Fibroblast of peridontal ligament (primary cell): ENCODE measurements around the gene TBX2.

Experiments
- DNase-seq: peaks from one replicate; pipeline ENCODE4 v3.0.0-alpha.2; 2010; ENCODE audit errors: extremely low read depth

TBX2 gene

DNA sequence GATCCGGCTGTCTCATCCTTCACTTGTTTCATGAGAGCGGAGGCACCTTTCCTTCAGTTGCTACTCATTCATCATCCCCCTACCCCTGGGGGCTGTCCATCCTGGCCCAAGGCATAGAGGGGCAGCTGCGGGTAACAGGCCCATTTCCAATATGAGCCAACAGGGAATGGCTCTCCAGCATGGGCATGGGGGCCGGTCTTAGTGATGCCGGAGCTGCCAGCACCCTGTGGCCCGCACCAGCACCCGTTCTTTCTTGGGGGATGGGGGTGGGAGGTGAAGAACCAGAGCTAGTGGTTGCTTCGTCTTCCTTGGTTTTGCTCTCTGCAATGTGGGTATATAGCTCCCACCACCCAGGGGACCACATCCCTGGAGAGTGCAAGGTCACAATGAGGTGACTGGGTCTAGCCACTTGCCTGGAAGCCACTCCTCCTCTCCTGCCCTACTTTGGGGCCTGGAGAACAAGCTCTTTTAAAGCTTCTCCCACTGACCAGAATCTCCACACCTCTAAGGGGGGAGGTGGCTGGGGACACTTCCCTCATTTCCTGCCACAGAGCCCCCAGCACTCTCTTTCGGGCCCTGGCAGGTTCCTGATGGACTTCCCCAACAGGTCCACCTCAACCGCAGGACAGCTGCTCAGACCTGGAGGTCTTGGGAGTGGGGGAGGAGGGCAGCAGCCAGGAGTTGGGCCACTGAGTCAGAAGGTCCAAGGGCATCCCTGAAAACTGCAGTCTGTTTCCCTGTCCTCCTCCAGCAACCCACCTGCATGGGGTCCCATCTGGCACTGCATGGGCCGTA lies 11.9 kb upstream of the TBX2 start:
- DNase-seq = no peak

GRCh38 chr17:61388561-61389356 lies 10.9 kb upstream of the TBX2 start:
- no peak for DNase-seq

DNA sequence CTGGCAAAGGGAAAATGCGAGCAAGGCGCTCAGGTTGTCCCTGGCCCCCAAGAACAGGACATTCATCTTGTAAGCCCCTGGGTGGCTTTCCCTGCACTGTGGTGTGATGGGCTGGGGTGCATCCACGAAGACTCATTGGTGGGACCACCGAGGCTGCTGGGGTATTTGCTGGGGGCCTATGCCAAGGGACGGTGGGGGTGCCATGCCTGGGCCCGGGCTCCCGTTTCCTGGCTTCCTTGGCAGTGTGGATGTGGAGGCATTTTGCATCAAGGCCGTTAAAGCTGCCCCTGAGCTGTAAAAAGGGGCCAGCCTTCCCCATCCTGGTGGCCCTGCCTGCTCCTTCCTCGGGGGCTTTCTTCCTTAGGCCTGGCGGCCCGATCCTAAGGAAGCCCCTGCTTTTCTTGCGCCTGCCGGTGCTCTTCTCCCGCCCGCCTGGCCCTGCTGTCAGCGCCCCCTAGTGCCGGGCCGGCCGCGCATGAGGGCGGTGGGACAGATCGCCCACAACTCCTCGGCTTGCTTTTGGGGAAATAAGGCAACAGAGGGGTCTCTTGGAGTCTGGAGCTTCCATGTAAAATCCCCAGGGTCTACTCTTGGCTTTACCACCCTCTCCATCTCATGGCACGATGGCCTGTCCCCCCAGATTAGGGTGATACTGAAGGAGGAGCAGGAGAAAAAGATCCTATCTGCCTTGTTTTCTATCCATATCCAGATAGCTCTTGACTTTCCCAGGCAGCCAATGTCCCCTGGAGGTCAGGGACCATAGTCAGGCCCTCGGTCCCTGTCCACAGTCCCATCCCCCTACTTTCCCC lies 9.8 kb upstream of the TBX2 start:
- peak; percentile 45 for DNase-seq

DNA sequence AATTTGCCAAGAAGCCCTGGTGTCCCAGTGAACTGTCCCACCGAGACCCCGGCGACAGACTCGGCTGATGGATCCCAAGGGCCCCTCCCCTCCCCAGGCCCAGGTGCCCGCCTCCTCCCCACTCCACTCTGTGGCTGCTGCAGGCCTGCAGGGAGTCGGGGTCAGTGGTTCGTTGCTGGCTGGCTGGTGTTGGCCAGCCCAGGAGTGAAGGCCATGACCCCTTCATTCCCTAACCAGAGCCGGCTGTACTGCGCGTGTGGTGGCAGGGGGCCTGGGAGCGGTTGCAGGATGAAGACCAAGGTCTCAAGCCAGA lies 9.2 kb upstream of the TBX2 start:
- no peak for DNase-seq

GRCh38 chr17:61391595-61392291 lies 7.9 kb upstream of the TBX2 start:
- no peak for DNase-seq

DNA sequence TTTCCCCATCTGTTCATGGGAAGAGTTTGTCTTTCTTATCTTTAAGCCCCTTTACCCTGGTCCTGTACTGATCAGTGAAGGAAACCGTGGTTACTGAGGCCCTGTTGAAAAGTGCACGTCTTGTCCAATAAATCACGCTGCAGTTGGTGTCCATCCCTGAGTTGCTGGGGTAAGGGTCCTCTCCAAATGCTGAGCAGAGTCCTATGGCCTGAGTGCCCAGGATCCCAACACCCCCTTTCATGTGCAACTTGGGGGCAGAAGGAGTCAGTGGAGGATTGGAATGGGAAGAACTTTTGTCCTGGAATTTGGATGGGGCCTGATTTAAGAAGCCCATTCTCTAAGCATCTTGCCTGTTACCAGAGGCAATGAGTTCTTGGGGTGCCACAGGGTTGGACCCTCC lies 7.0 kb upstream of the TBX2 start:
- DNase-seq = no peak

DNA sequence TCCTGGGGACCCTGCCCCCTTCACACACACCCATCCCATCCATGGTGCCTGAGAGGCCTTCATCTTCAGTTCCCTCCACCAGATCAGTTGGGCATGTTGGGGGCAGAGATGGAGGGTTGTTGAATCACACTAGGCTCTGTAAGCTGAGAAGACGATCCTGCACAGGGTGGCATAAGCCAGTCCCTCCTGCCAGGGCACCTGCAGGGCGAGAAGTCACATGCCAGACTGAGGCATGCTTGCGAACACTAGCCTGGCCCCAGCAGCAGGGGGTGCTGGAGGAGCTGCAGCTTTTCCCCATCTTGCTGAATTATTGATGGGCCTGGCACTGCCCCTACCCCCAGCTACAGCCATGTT lies 6.1 kb upstream of the TBX2 start:
- no peak for DNase-seq

DNA sequence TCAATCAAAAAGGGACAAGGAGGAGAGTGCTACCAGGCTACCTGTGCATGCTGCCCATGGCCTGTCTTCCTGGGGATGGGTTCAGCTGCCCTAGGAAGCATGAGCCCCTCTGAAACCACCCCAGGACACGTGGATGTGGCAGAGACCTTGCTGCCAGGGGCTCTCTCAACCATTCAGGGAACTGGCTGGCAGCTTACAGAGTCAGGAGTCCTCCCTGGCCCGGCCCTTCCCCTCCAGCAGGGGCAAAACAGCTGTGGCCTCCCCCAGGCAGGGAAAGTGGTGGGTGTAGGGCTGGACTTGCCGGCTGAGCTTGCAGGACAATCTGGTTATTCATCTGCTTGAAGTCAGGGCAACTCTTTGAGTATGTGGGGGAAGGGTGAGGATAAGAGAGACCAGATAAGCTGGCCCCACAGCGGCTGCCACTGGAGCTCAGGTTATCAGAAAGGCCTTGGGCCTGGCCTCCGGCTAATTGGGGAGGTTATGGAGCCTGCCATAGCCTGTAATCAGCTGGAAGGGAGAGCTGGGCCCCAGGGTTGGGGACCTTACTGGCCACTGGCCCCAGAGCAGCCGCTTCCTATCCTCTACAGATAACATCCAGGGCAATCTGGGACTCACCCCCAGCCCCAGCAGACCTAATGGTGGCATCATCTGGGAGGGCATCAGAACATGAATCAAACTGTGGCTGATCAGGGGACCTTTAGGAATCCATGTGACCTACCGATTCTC lies 5.6 kb upstream of the TBX2 start:
- DNase-seq = no peak

- no peak for DNase-seq
These were observed 4.8 kb upstream of the TBX2 start for GRCh38 chr17:61394630-61395408.

DNA sequence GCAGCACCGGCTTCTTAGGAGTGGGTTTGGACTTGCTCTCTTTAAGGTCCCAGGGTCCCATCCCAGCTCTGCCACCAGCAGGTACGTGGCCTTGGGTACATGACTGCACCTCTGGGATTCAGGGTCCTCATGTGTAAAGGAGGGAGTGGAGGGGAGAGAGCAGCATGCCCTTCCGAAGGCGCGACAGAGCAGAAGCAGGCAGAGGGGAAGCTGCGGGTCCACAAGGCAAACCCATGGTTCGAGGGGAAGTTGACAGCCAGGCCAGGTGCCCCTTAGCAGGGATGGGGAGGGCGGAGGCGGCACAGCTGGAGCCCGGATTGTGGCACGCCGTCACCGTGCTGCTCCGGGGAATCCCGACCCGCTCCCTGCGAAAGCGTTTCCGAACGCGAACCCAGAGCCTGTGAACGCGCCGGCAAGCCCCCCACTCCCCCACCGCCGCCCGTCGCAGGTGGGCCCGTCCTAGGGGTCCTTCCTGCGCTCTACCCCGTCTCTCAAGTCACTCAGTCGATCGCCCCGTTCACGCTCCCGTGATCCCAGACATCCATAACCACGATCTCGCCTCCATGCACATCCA lies 4.1 kb upstream of the TBX2 start:
- DNase-seq = no peak

DNA sequence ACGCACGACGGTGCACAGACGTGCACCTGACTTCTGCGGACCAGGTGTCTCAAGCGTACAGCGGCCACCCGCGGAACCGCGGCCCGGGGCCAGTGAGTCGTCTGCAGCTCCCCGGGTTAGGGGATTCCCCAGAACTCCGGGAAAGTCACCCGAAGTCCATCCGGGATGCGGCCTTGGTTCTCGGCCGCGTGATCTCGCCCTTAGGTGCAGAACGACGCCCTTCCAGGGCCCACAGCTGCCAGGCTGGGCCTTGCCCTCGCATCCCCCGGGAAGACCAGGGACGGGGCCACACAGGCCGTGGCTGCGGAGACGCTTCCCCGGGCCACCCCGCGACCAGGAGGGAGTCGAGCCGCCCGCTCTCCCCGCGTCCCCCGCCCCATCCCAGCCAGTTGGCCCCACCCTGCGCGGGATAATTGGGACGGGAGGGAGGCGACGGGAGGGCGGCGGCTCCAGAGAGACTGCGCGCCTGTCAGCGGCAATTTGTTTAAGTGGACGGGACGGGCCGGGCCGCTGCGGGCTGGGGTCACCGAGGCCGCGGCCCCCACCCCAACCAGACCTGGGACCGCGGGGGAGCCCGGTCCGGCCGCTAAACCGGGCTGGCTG lies 3.6 kb upstream of the TBX2 start:
- no peak for DNase-seq

DNA sequence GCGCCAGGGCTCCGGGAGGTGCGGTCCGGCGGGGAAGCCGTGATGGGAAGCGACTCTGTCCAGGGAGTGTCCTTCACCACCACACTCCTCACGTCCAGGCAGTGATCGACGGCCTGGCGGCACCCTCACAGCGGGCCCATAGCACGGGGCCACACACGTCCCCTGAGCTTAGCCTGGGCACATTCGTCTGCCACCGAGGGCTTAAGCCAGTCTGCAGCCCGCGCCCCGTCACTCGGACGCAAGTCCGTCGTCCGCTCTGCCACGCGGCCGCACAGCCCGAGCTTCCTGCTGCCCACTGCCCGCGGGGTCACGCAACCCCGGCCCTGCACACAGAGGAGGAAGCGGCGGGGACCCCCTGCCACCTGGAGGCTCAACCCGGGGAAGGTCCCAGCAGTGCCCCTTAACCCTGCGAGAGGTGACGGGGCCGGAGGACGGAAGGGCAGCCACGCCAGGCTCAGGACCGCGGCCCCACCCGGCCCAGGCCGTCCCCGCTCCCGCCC lies 3.0 kb upstream of the TBX2 start:
- DNase-seq = no peak

DNA sequence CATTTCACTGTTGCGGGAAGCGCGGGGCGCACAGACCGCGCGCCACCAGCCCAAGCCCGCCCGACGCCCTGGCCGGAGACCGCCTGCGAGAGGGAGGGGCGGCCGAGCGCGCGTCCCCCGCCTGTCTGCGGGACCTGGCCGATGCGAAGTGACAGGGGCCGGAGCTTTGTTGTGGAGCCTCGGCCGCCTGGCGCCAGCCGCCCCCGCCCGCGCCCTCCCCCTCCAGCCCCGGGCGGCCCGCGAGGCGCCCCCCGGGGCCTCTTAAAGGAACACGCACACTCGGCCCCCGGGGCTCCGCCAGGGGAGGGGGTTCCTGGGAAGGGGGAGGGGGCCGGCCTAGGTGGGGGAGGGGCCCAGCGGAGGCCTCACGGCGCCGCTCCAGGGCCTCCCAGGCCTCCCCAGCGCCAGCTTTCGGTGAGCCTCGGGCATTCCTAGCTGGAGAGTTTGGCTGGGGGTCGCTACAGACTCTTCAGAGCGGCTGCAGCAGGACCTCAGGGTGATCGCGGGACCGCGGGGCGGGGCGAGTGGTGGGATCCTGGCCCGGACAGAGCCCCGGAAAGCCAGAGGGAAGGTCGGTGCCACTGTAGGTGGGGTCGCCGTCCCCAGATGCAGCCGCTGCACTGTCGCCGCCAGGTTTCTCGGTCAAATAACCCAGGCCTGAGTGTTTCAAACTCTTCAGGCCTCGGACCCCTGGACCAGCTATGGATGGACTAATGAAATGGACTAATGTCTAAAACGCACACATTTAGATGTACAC lies 2.4 kb upstream of the TBX2 start:
- DNase-seq = peak; percentile 71

GRCh38 chr17:61398721-61399130 lies 917 bp upstream of the TBX2 start:
- peak; percentile 53 for DNase-seq

DNA sequence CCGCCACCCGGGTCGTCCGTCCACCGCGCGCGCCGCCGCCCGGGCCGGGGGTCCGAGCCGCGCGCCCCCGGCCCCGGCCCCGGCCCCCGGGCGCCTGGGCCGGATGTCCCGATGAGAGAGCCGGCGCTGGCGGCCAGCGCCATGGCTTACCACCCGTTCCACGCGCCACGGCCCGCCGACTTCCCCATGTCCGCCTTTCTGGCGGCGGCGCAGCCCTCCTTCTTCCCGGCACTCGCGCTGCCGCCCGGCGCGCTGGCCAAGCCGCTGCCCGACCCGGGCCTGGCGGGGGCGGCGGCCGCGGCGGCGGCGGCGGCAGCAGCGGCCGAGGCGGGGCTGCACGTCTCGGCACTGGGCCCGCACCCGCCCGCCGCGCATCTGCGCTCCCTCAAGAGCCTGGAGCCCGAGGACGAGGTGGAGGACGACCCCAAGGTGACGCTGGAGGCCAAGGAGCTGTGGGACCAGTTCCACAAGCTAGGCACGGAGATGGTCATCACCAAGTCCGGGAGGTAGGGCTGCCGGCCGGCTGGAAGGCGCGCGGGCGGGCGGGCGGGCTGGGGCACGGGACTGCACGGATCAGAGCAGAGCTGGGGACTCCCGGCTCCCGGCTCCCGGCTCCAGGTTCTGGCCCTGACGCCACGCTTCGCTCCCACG lies 548 bp downstream of the TBX2 start:
- DNase-seq = peak; percentile 36

- DNase-seq = peak; percentile 41
These were observed 1.2 kb downstream of the TBX2 start for GRCh38 chr17:61400717-61401388.

DNA sequence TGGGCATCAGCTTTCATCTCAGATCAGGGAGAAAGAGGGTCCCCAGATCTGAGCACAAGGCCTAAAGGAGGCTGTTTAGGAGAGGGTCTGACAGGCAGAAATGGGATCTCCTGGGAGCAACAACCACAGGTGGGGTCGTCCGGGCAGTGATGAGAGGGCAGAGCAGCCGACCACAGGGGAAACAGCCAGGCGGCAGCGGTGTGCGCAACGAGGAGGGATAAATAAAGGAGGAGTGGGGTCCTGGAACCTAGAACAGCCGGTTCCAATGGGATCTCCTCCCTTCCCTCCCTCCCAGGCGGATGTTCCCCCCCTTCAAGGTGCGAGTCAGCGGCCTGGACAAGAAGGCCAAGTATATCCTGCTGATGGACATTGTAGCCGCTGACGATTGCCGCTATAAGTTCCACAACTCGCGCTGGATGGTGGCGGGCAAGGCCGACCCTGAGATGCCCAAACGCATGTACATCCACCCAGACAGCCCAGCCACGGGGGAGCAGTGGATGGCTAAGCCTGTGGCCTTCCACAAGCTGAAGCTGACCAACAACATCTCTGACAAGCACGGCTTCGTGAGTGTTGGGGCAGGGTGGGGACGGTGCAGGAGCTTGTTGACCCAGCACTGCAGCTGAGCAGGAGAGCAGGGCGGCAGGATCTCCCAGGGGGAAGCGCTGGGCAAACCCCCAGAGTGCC lies 1.9 kb downstream of the TBX2 start:
- DNase-seq = peak; percentile 57
